Thoracic aorta (tissue), 2 donors: Measurements from ENCODE around the gene PCDHB14. TPM values are rescaled to one million over a fixed set of nuclear protein-coding genes. Genes with fewer than 3 reads are reported as not detected.
"Not testable (repeated sequence)": the region's sequence is repeated elsewhere in the genome, so short reads cannot be mapped to it uniquely, and the experiment has no call there.

Experiments
- ATAC-seq: fragments of 150-250 bp; one replicate; pipeline ENCODE4 v1.8.0; 2017; ENCODE audit warnings: low read depth; ENCODE audit not compliant: insufficient number of reproducible peaks, low FRiP score
- DNase-seq: peaks from one replicate; pipeline ENCODE4 v3.0.0-alpha.2; 2020; ENCODE audit warnings: low spot score
- H3K27ac ChIP-seq, 2 donors: fragments of 200-600 bp; sonication (generic); 1 replicate in 1 of 2; 2 replicates in 1 of 2; pipeline ENCODE4 v1.5.1; 2016; ENCODE audit warnings: mild to moderate bottlenecking in 2 of 2, moderate library complexity in 2 of 2
- H3K27me3 ChIP-seq: fragments of 200-600 bp; sonication (generic); replicated peaks from 2 replicates; pipeline ENCODE4 v1.6.0; 2016; ENCODE audit warnings: mild to moderate bottlenecking; ENCODE audit not compliant: insufficient read depth
- H3K36me3 ChIP-seq: fragments of 200-600 bp; sonication (generic); one replicate; pipeline ENCODE4 v1.5.1; 2016
- H3K4me1 ChIP-seq, 2 donors: fragments of 200-600 bp; sonication (generic); 1 replicate in 1 of 2; 2 replicates in 1 of 2; pipeline versions ENCODE4 v1.5.1 to v1.6.0; 2016; ENCODE audit warnings: low read depth in 2 of 2, mild to moderate bottlenecking in 1 of 2; ENCODE audit not compliant: control insufficient read depth in 1 of 2
- H3K4me3 ChIP-seq: fragments of 200-600 bp; sonication (generic); 2 replicates; pipeline ENCODE4 v1.5.1; 2016; ENCODE audit warnings: mild to moderate bottlenecking
- H3K9me3 ChIP-seq: fragments of 200-600 bp; sonication (generic); 2 replicates; pipeline ENCODE4 v1.5.1; 2016
- total RNA-seq, 2 donors: library from RNA; depleted of rRNA; stranded (reverse); fragments of >200 nt; gene quantifications; one replicate each; pipeline versions ENCODE4 v1.1.0 to v1.2.3, GENCODE V29; 2016
- TF ChIP-seq, protein P1 (sequence below): fragments of 200-600 bp; sonication (generic); IDR thresholded peaks from one replicate; pipeline ENCODE4 v1.5.1; 2019; ENCODE audit warnings: antibody characterized with exemption

The PCDHB14 gene
- total RNA-seq, 2 donors from 2014 or later, result 10.2 to 14.6 TPM

DNA sequence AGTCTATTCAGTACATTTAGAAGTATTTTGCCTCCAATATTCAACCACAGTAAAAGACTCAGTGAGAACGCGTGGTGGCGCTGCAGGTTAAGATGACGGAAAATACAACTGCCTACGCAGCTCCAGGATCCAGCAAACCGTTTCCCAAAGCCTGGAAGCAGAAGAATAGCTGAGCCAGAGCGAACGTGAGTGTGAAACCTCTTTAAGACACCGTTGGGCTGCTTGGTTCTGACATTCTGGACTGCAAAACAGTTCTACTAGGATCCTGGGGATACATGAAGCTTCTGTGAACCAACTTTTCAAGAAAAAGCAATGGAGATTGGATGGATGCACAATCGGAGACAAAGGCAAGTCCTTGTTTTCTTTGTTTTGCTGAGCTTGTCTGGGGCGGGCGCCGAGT, 40.9 kb upstream of the PCDHB14 start, which contains the start of gene PCDHB16:
Gene PCDHB16 (plus strand): TSS at position 140 of the 400 bp plus-strand sequence. CDS start 173 bp downstream, at position 313.
- Histone ChIP-seq H3K4me1 (no peaks in the 10 kb centered on the region), H3K9me3 (peaks cover 53% of the 10 kb centered on the region), H3K27ac (peak within 1 kb of the TSS in 1 of 2 donors; percentile 58), H3K36me3 (no peaks in the 10 kb centered on the region), H3K27me3 (no peaks in the 10 kb centered on the region), H3K4me3 (peak within 1 kb of the TSS; percentile 64)
- TF ChIP-seq, protein P1, sequence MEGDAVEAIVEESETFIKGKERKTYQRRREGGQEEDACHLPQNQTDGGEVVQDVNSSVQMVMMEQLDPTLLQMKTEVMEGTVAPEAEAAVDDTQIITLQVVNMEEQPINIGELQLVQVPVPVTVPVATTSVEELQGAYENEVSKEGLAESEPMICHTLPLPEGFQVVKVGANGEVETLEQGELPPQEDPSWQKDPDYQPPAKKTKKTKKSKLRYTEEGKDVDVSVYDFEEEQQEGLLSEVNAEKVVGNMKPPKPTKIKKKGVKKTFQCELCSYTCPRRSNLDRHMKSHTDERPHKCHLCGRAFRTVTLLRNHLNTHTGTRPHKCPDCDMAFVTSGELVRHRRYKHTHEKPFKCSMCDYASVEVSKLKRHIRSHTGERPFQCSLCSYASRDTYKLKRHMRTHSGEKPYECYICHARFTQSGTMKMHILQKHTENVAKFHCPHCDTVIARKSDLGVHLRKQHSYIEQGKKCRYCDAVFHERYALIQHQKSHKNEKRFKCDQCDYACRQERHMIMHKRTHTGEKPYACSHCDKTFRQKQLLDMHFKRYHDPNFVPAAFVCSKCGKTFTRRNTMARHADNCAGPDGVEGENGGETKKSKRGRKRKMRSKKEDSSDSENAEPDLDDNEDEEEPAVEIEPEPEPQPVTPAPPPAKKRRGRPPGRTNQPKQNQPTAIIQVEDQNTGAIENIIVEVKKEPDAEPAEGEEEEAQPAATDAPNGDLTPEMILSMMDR, result peak; percentile 26
- ATAC-seq, result peak; percentile 31
- no peak for DNase-seq

DNA sequence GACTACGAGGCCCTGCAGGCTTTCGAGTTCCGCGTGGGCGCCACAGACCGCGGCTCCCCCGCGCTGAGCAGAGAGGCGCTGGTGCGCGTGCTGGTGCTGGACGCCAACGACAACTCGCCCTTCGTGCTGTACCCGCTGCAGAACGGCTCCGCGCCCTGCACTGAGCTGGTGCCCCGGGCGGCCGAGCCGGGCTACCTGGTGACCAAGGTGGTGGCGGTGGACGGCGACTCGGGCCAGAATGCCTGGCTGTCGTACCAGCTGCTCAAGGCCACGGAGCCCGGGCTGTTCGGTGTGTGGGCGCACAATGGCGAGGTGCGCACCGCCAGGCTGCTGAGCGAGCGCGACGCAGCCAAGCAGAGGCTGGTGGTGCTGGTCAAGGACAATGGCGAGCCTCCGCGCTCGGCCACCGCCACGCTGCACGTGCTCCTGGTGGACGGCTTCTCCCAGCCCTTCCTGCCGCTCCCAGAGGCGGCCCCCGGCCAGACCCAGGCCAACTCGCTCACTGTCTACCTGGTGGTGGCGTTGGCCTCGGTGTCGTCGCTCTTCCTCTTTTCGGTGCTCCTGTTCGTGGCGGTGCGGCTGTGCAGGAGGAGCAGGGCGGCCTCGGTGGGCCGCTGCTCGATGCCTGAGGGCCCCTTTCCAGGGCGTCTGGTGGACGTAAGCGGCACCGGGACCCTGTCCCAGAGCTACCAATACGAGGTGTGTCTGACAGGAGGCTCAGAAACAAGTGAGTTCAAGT, 38.9 kb upstream of the PCDHB14 start:
- H3K36me3 ChIP-seq, H3K4me1 ChIP-seq, H3K4me3 ChIP-seq, DNase-seq, ATAC-seq, H3K27ac ChIP-seq, H3K27me3 ChIP-seq: not testable (repeated sequence)
- peaks cover 55% of the 10 kb centered on the region for H3K9me3 ChIP-seq

DNA sequence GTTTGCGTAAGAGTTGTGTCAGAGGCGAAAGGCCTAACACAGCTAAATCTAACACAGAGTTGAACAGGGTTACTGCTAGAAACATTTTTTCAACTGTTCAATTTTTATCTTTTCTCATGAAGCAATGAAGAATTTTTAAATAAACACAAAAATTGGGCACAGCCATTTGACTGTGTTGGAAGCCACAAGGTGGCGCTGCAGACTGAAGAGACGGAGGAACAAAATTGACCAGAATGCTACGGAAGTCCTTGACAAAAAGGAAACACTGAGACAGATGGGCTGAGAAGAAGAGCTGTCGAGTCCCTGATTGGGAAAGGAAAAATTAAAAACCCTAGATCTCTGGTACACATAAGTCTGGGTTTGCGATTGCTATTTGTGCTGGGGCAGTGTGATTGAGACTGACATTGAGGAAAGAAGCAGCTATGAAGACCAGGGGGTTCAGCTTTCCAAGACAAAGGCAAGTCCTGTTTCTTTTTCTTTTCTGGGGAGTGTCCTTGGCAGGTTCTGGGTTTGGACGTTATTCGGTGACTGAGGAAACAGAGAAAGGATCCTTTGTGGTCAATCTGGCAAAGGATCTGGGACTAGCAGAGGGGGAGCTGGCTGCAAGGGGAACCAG, 36.1 kb upstream of the PCDHB14 start, which contains the start of gene PCDHB9:
Gene PCDHB9 (plus strand): TSS at position 265 of the 616 bp plus-strand sequence. CDS start 158 bp downstream, at position 423.
- ATAC-seq (no peak), DNase-seq (no peak)
- H3K9me3 ChIP-seq, result peaks cover 68% of the 10 kb centered on the region
- H3K4me3 ChIP-seq, result no peak within 1 kb of the TSS
- TF ChIP-seq, protein P1, result no peak
- no peaks in the 10 kb centered on the region for H3K4me1 ChIP-seq
- no peak within 1 kb of the TSS for H3K27ac ChIP-seq
- no peaks in the 10 kb centered on the region for H3K27me3 ChIP-seq
- H3K36me3 ChIP-seq, result no peaks in the 10 kb centered on the region

DNA sequence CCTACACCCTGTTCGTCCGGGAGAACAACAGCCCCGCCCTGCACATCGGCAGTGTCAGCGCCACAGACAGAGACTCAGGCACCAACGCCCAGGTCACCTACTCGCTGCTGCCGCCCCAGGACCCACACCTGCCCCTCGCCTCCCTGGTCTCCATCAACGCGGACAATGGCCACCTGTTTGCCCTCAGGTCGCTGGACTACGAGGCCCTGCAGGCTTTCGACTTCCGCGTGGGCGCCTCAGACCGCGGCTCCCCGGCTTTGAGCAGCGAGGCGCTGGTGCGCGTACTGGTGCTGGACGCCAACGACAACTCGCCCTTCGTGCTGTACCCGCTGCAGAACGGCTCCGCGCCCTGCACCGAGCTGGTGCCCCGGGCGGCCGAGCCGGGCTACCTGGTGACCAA, 34.5 kb upstream of the PCDHB14 start:
- not testable (repeated sequence) for ATAC-seq, DNase-seq, H3K4me1 ChIP-seq, H3K36me3 ChIP-seq, H3K27me3 ChIP-seq, H3K27ac ChIP-seq, H3K4me3 ChIP-seq
- H3K9me3 ChIP-seq, result peaks cover 65% of the 10 kb centered on the region

DNA sequence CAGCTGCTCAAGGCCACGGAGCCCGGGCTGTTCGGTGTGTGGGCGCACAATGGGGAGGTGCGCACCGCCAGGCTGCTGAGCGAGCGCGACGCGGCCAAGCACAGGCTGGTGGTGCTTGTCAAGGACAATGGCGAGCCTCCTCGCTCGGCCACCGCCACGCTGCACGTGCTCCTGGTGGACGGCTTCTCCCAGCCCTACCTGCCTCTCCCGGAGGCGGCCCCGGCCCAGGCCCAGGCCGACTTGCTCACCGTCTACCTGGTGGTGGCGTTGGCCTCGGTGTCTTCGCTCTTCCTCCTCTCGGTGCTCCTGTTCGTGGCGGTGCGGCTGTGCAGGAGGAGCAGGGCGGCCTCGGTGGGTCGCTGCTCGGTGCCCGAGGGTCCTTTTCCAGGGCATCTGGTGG, 34.0 kb upstream of the PCDHB14 start:
- H3K27ac ChIP-seq, H3K27me3 ChIP-seq, ATAC-seq, H3K36me3 ChIP-seq, H3K4me3 ChIP-seq, DNase-seq, H3K4me1 ChIP-seq: not testable (repeated sequence)
- peaks cover 64% of the 10 kb centered on the region for H3K9me3 ChIP-seq

DNA sequence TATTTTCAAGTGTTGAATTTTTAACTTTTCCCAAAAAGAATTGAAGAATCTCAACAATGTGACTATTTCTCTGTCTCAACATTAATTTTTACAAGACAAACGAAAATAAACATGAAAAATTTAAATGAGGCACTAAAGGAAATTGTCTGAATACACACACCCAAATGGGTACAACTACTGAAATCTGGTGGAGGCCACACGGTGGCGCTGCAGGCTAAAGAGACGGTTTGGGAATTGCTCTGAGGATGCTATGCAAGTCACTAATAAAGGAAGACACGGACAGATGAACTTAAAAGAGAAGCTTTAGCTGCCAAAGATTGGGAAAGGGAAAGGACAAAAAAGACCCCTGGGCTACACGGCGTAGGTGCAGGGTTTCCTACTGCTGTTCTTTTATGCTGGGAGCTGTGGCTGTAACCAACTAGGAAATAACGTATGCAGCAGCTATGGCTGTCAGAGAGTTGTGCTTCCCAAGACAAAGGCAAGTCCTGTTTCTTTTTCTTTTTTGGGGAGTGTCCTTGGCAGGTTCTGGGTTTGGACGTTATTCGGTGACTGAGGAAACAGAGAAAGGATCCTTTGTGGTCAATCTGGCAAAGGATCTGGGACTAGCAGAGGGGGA, 30.9 kb upstream of the PCDHB14 start, which contains the start of gene PCDHB10:
Gene PCDHB10 (plus strand): TSS at position 244 of the 616 bp plus-strand sequence. CDS start 200 bp downstream, at position 444.
- TF ChIP-seq, protein P1, result no peak
- ATAC-seq (no peak), DNase-seq (no peak)
- no peaks in the 10 kb centered on the region for H3K4me1 ChIP-seq
- H3K4me3 ChIP-seq, result peak within 1 kb of the TSS; percentile 38
- no peak within 1 kb of the TSS for H3K27ac ChIP-seq
- no peaks in the 10 kb centered on the region for H3K36me3 ChIP-seq
- H3K9me3 ChIP-seq, result peaks cover 69% of the 10 kb centered on the region
- H3K27me3 ChIP-seq, result no peaks in the 10 kb centered on the region

DNA sequence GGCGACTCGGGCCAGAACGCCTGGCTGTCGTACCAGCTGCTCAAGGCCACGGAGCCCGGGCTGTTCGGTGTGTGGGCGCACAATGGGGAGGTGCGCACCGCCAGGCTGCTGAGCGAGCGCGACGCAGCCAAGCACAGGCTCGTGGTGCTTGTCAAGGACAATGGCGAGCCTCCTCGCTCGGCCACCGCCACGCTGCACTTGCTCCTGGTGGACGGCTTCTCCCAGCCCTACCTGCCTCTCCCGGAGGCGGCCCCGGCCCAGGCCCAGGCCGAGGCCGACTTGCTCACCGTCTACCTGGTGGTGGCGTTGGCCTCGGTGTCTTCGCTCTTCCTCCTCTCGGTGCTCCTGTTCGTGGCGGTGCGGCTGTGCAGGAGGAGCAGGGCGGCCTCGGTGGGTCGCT, 28.8 kb upstream of the PCDHB14 start:
- DNase-seq, H3K36me3 ChIP-seq, H3K27me3 ChIP-seq, H3K4me3 ChIP-seq, H3K4me1 ChIP-seq, H3K27ac ChIP-seq, ATAC-seq: not testable (repeated sequence)
- peaks cover 74% of the 10 kb centered on the region for H3K9me3 ChIP-seq
